Skeletal muscle satellite cell (primary cell): ENCODE data around the gene WIZ.

Experiments
- H3K27me3 ChIP-seq: 2 replicates; pipeline ENCODE4 v1.7.0; 2013; ENCODE audit warnings: low read length; ENCODE audit not compliant: control insufficient read depth, insufficient read depth
- H3K36me3 ChIP-seq: 2 replicates; pipeline ENCODE4 v1.7.0; 2013; ENCODE audit warnings: mild to moderate bottlenecking, control low read depth, low read length; ENCODE audit not compliant: insufficient read depth
- H3K4me1 ChIP-seq: 2 replicates; pipeline ENCODE4 v1.7.0; 2013; ENCODE audit warnings: low read length; ENCODE audit not compliant: control insufficient read depth, insufficient read depth
- H3K4me2 ChIP-seq: 2 replicates; pipeline ENCODE4 v1.7.0; 2013; ENCODE audit warnings: mild to moderate bottlenecking, low read length
- H3K4me3 ChIP-seq: 2 replicates; pipeline ENCODE4 v1.7.0; 2013; ENCODE audit warnings: low read length
- H3K9ac ChIP-seq: 2 replicates; pipeline ENCODE4 v1.7.0; 2013; ENCODE audit warnings: mild to moderate bottlenecking, low read depth, low read length, moderate library complexity
- H3K9me3 ChIP-seq: replicated peaks from 2 replicates; pipeline ENCODE4 v1.7.0; 2013; ENCODE audit warnings: mild to moderate bottlenecking, control low read depth, low read length

WIZ gene

GRCh38 chr19:15431396-15432017, 18.2 kb downstream of the WIZ start:
- H3K4me1 ChIP-seq, result peaks cover 12% of the 10 kb centered on the region
- H3K27me3 ChIP-seq, result no peaks in the 10 kb centered on the region
- peak overlapping the region; percentile 96 for H3K4me3 ChIP-seq
- H3K9me3 ChIP-seq, result no peaks in the 10 kb centered on the region
- peak overlapping the region; percentile 95 for H3K4me2 ChIP-seq
- peaks cover 25% of the 10 kb centered on the region for H3K36me3 ChIP-seq
- H3K9ac ChIP-seq, result peak overlapping the region; percentile 99

- peak overlapping the region; percentile 99 for H3K9ac ChIP-seq
- H3K27me3 ChIP-seq, result no peaks in the 10 kb centered on the region
- peak overlapping the region; percentile 95 for H3K4me2 ChIP-seq
- peaks cover 30% of the 10 kb centered on the region for H3K36me3 ChIP-seq
- peak overlapping the region; percentile 96 for H3K4me3 ChIP-seq
- H3K4me1 ChIP-seq, result peaks cover 12% of the 10 kb centered on the region
- H3K9me3 ChIP-seq, result no peaks in the 10 kb centered on the region
Measured at GRCh38 chr19:15430526-15431120, 19.1 kb downstream of the WIZ start.

GRCh38 chr19:15429825-15430467, 19.8 kb downstream of the WIZ start:
- Histone ChIP-seq H3K4me2 (peak overlapping the region; percentile 95), H3K4me1 (peaks cover 12% of the 10 kb centered on the region), H3K36me3 (peaks cover 36% of the 10 kb centered on the region), H3K9me3 (no peaks in the 10 kb centered on the region), H3K9ac (no peak overlapping the region), H3K4me3 (no peak overlapping the region), H3K27me3 (no peaks in the 10 kb centered on the region)

GRCh38 chr19:15428956-15429824, 20.6 kb downstream of the WIZ start:
- no peaks in the 10 kb centered on the region for H3K9me3 ChIP-seq
- no peak overlapping the region for H3K4me3 ChIP-seq
- H3K9ac ChIP-seq, result no peak overlapping the region
- no peaks in the 10 kb centered on the region for H3K27me3 ChIP-seq
- peaks cover 12% of the 10 kb centered on the region for H3K4me1 ChIP-seq
- H3K36me3 ChIP-seq, result peaks cover 44% of the 10 kb centered on the region
- no peak overlapping the region for H3K4me2 ChIP-seq

GRCh38 chr19:15427991-15428471, 21.7 kb downstream of the WIZ start:
- peaks cover 55% of the 10 kb centered on the region for H3K36me3 ChIP-seq
- peaks cover 12% of the 10 kb centered on the region for H3K4me1 ChIP-seq
- no peaks in the 10 kb centered on the region for H3K27me3 ChIP-seq
- H3K9ac ChIP-seq, result no peak overlapping the region
- no peak overlapping the region for H3K4me3 ChIP-seq
- H3K9me3 ChIP-seq, result peaks cover 9% of the 10 kb centered on the region
- H3K4me2 ChIP-seq, result no peak overlapping the region

- no peak overlapping the region for H3K4me2 ChIP-seq
- no peaks in the 10 kb centered on the region for H3K27me3 ChIP-seq
- H3K36me3 ChIP-seq, result peaks cover 62% of the 10 kb centered on the region
- no peak overlapping the region for H3K4me3 ChIP-seq
- peaks cover 12% of the 10 kb centered on the region for H3K4me1 ChIP-seq
- no peak overlapping the region for H3K9ac ChIP-seq
- H3K9me3 ChIP-seq, result peaks cover 10% of the 10 kb centered on the region
Measured at GRCh38 chr19:15427350-15427700, 22.4 kb downstream of the WIZ start.

- H3K4me1 ChIP-seq, result peaks cover 12% of the 10 kb centered on the region
- peaks cover 10% of the 10 kb centered on the region for H3K9me3 ChIP-seq
- H3K4me3 ChIP-seq, result no peak overlapping the region
- H3K27me3 ChIP-seq, result no peaks in the 10 kb centered on the region
- H3K4me2 ChIP-seq, result no peak overlapping the region
- H3K36me3 ChIP-seq, result peaks cover 64% of the 10 kb centered on the region
- H3K9ac ChIP-seq, result no peak overlapping the region
Measured at GRCh38 chr19:15426485-15427349, 23.0 kb downstream of the WIZ start.

- Histone ChIP-seq H3K4me2 (no peak overlapping the region), H3K36me3 (peaks cover 72% of the 10 kb centered on the region), H3K9me3 (peaks cover 10% of the 10 kb centered on the region), H3K9ac (no peak overlapping the region), H3K27me3 (no peaks in the 10 kb centered on the region), H3K4me1 (no peaks in the 10 kb centered on the region), H3K4me3 (no peak overlapping the region)
Measured at GRCh38 chr19:15425321-15425950, 24.3 kb downstream of the WIZ start.

GRCh38 chr19:15424692-15425272, 25.0 kb downstream of the WIZ start:
- Histone ChIP-seq H3K4me2 (no peak overlapping the region), H3K4me3 (no peak overlapping the region), H3K9me3 (peaks cover 10% of the 10 kb centered on the region), H3K36me3 (peaks cover 72% of the 10 kb centered on the region), H3K9ac (no peak overlapping the region), H3K4me1 (peaks cover under 1% of the 10 kb centered on the region), H3K27me3 (no peaks in the 10 kb centered on the region)

GRCh38 chr19:15424121-15424520, 25.6 kb downstream of the WIZ start:
- Histone ChIP-seq H3K4me2 (no peak overlapping the region), H3K4me3 (no peak overlapping the region), H3K9me3 (peaks cover 10% of the 10 kb centered on the region), H3K4me1 (peaks cover 7% of the 10 kb centered on the region), H3K36me3 (peaks cover 69% of the 10 kb centered on the region), H3K9ac (no peak overlapping the region), H3K27me3 (no peaks in the 10 kb centered on the region)
